Measurements from ENCODE around the gene UGT1A5.

UGT1A5 gene

GRCh38 chr2:233712611-233713261 is at the start of gene UGT1A5:
TSS of gene UGT1A5 (plus strand) at chr2:233712907. CDS start at chr2:233712992, 85 bp downstream.
- DNase-seq = no peak

- no peak for DNase-seq
Observed at GRCh38 chr2:233663911-233664310, 48.8 kb upstream of the UGT1A5 start.

GRCh38 chr2:233668605-233669260 is 44.0 kb upstream of the UGT1A5 start:
- DNase-seq = no peak

GRCh38 chr2:233671290-233672161 is 41.2 kb upstream of the UGT1A5 start, which contains the start of gene UGT1A9:
TSS of gene UGT1A9 (plus strand) at chr2:233671898. CDS start at chr2:233671935, 37 bp downstream.
- no peak for DNase-seq

- no peak for DNase-seq
Observed at GRCh38 chr2:233672886-233673285, 39.8 kb upstream of the UGT1A5 start.

- no peak for DNase-seq
Observed at GRCh38 chr2:233673896-233674295, 38.8 kb upstream of the UGT1A5 start.

GRCh38 chr2:233674314-233674713 is 38.4 kb upstream of the UGT1A5 start:
- no peak for DNase-seq

- no peak for DNase-seq
Observed at GRCh38 chr2:233674995-233675394, 37.7 kb upstream of the UGT1A5 start.

- DNase-seq = no peak
Observed at GRCh38 chr2:233676046-233676445, 36.7 kb upstream of the UGT1A5 start.

- DNase-seq = no peak
Observed at GRCh38 chr2:233679196-233679595, 33.5 kb upstream of the UGT1A5 start.

- DNase-seq = no peak
Observed at GRCh38 chr2:233680361-233681045, 32.2 kb upstream of the UGT1A5 start.

- DNase-seq = no peak
Observed at GRCh38 chr2:233681521-233682099, 31.1 kb upstream of the UGT1A5 start, which contains the start of gene UGT1A7. TSS of gene UGT1A7 (plus strand) at chr2:233681901. CDS start at chr2:233681938, 37 bp downstream.

GRCh38 chr2:233684640-233685039 is 28.1 kb upstream of the UGT1A5 start:
- no peak for DNase-seq

- no peak for DNase-seq
Observed at GRCh38 chr2:233686928-233687327, 25.8 kb upstream of the UGT1A5 start.

- no peak for DNase-seq
Observed at GRCh38 chr2:233688341-233688740, 24.4 kb upstream of the UGT1A5 start.

GRCh38 chr2:233689031-233689430 is 23.7 kb upstream of the UGT1A5 start:
- DNase-seq = no peak

GRCh38 chr2:233689501-233689900 is 23.2 kb upstream of the UGT1A5 start:
- DNase-seq = no peak

GRCh38 chr2:233690444-233690843 is 22.3 kb upstream of the UGT1A5 start:
- DNase-seq = no peak

- DNase-seq = no peak
Observed at GRCh38 chr2:233691443-233692433, 21.0 kb upstream of the UGT1A5 start.

GRCh38 chr2:233692648-233693047 is 20.1 kb upstream of the UGT1A5 start, which contains the start of gene UGT1A6:
TSS of gene UGT1A6 (plus strand) at chr2:233692890. CDS start at chr2:233693005, 115 bp downstream.
- DNase-seq = no peak

GRCh38 chr2:233693963-233694362 is 18.7 kb upstream of the UGT1A5 start:
- DNase-seq = no peak
